B cell (primary cell): ENCODE measurements around the gene TMEM203. TPM values are rescaled to one million over a fixed set of nuclear protein-coding genes. Genes with fewer than 3 reads are reported as not detected.

Source experiments
- ATAC-seq: fragments of 200-7000 bp; cut with Tn5 transposase; one replicate; pipeline ENCODE4 v1.10.0; 2021; ENCODE audit warnings: low read depth, mild to moderate bottlenecking, moderate number of reproducible peaks, moderate library complexity
- CTCF ChIA-PET: fragments of 350-600 bp; sonication (Branson Sonifier 250); formaldehyde crosslinking; loops from one replicate; lab custom pipeline; 2021; ENCODE audit warnings: antibody characterized with exemption, inconsistent platforms; lab: Charles Lee
- POLR2A ChIA-PET: fragments of 350-600 bp; sonication (Branson Sonifier 250); formaldehyde crosslinking; loops from one replicate; lab custom pipeline; 2021; ENCODE audit warnings: antibody characterized with exemption; lab: Charles Lee
- DNase-seq: peaks from one replicate; pipeline ENCODE4 v3.0.0; 2013
- H2AFZ ChIP-seq: 2 replicates; pipeline ENCODE4 v1.6.1; 2012; ENCODE audit warnings: mild to moderate bottlenecking, low read depth, low read length; ENCODE audit not compliant: insufficient read depth, poor library complexity, severe bottlenecking
- H3K27ac ChIP-seq, 2 donors: 1 replicate in 1 of 2; 2 replicates in 1 of 2; pipeline ENCODE4 v1.5.1; 2012 to 2013; ENCODE audit warnings: low read length in 2 of 2, mild to moderate bottlenecking in 2 of 2, moderate library complexity in 1 of 2
- H3K27me3 ChIP-seq, 4 experiments: fragments of 200-600 bp in 1 of 4; sonication (generic) in 1 of 4; replicated peaks in 1 of 4; 1 replicate in 2 of 4; 2 replicates in 2 of 4; pipeline versions ENCODE4 v1.6.1 to v1.7.0; 2013 to 2016; ENCODE audit warnings: low read length in 3 of 4, mild to moderate bottlenecking in 2 of 4, mixed read lengths in 1 of 4, moderate library complexity in 1 of 4; ENCODE audit not compliant: insufficient read depth in 4 of 4, control insufficient read depth in 3 of 4; ENCODE audit errors: control extremely low read depth in 1 of 4
- H3K36me3 ChIP-seq, 2 experiments: replicated peaks in 1 of 2; 1 replicate in 1 of 2; 2 replicates in 1 of 2; pipeline versions ENCODE4 v1.6.1 to v1.7.1; 2013; ENCODE audit warnings: low read length in 1 of 2; ENCODE audit not compliant: insufficient read depth in 2 of 2, control insufficient read depth in 1 of 2; ENCODE audit errors: control extremely low read depth in 1 of 2, extremely low read depth in 1 of 2
- H3K4me1 ChIP-seq, 2 donors: fragments of 200-600 bp in 1 of 2; sonication (generic) in 1 of 2; 1 replicate in 1 of 2; 2 replicates in 1 of 2; pipeline versions ENCODE4 v1.5.1 to v1.6.1; 2013 to 2017; ENCODE audit warnings: low read length in 2 of 2; ENCODE audit not compliant: control insufficient read depth in 2 of 2, insufficient read depth in 2 of 2
- H3K4me2 ChIP-seq: replicated peaks from 2 replicates; pipeline ENCODE3; 2012; ENCODE audit warnings: mild to moderate bottlenecking, low read depth, low read length; ENCODE audit not compliant: poor library complexity, severe bottlenecking
- H3K4me3 ChIP-seq, 5 experiments: fragments of 200-600 bp in 1 of 5; sonication (generic) in 1 of 5; 1 replicate in 3 of 5; 2 replicates in 2 of 5; pipeline versions ENCODE4 v1.5.1 to v1.7.0; 2011 to 2016; ENCODE audit warnings: low read length in 4 of 5, mild to moderate bottlenecking in 4 of 5, low read depth in 2 of 5, control low read depth in 1 of 5, moderate library complexity in 1 of 5; ENCODE audit not compliant: insufficient read depth in 1 of 5; ENCODE audit errors: control extremely low read depth in 1 of 5, extremely low read depth in 1 of 5
- H3K79me2 ChIP-seq: fragments of 200-600 bp; sonication (generic); one replicate; pipeline ENCODE4 v1.6.0; 2016; ENCODE audit warnings: low read length; ENCODE audit not compliant: control insufficient read depth, insufficient read depth
- H3K9ac ChIP-seq: fragments of 200-600 bp; sonication (generic); 2 replicates; pipeline ENCODE4 v1.6.1; 2017; ENCODE audit warnings: mild to moderate bottlenecking, low read length, moderate library complexity
- H3K9me3 ChIP-seq, 3 donors: one replicate each; pipeline versions ENCODE4 v1.6.1 to v1.7.1; 2013; ENCODE audit warnings: low read length in 2 of 3; ENCODE audit not compliant: control insufficient read depth in 2 of 3, insufficient read depth in 1 of 3; ENCODE audit errors: control extremely low read depth in 1 of 3
- H4K20me1 ChIP-seq: 2 replicates; pipeline ENCODE4 v1.6.0; 2012; ENCODE audit warnings: mild to moderate bottlenecking, low read length; ENCODE audit not compliant: insufficient read depth, control insufficient read depth, poor library complexity, severe bottlenecking
- H3K27ac Mint-ChIP-seq: one replicate; pipeline ENCODE4 v1.8.0; 2021; ENCODE audit warnings: mixed read lengths
- H3K27me3 Mint-ChIP-seq: one replicate; pipeline ENCODE4 v1.8.0; 2021; ENCODE audit warnings: mixed read lengths
- H3K4me1 Mint-ChIP-seq: one replicate; pipeline ENCODE4 v1.8.0; 2021; ENCODE audit warnings: mixed read lengths
- H3K4me3 Mint-ChIP-seq: one replicate; pipeline ENCODE4 v1.8.0; 2021; ENCODE audit warnings: mixed read lengths
- H3K9me3 Mint-ChIP-seq: one replicate; pipeline ENCODE4 v1.8.0; 2022; ENCODE audit warnings: mixed read lengths; ENCODE audit not compliant: insufficient read depth
- CTCF ChIP-seq: fragments of 200-600 bp; IDR thresholded peaks from one replicate; pipeline ENCODE4 v1.8.0; 2022; ENCODE audit warnings: antibody characterized with exemption, mild to moderate bottlenecking
- EZH2 ChIP-seq: IDR thresholded peaks from 2 replicates; pipeline ENCODE4 v1.6.1; 2012; ENCODE audit warnings: borderline replicate concordance, low read depth, mild to moderate bottlenecking, moderate library complexity, low read length; ENCODE audit not compliant: insufficient read depth, poor library complexity, severe bottlenecking
- WGBS: methylation state at CpG from one replicate; pipeline ENCODE4 v1.1.5; 2013; ENCODE audit warnings: missing lambda C conversion rate; ENCODE audit not compliant: insufficient coverage; 5-methylcytosine and 5-hydroxymethylcytosine counted together
- intact Hi-C: fragments of 100-400 bp; cut with micrococcal nuclease; formaldehyde crosslinking; loops from one replicate; pipeline ENCODE4 v1.10.0; 2022
- polyA plus RNA-seq: library from polyadenylated mRNA; depleted of rRNA; stranded (reverse); fragments of >200 nt; gene quantifications from 2 replicates; pipeline ENCODE4 v1.2.3, GENCODE V29; 2012
- total RNA-seq, 2 donors: library from RNA; stranded (reverse); fragments of 120-200 nt in 1 of 2; gene quantifications; 1 replicate in 1 of 2; 2 replicates in 1 of 2; pipeline versions ENCODE4 v1.2.3 to v1.2.4, GENCODE V29; 2013 to 2022

TMEM203 gene
- total and polyA plus RNA-seq, 2 donors (not counting 1 experiment from before 2014, with no cell fraction given): 20.6 to 35.7 TPM

- peaks cover 0 to 6% (median 0%) of the 10 kb centered on the region in 4 experiments for H3K27me3 ChIP-seq
- CTCF ChIA-PET: interaction anchor here (1.5 kb wide), 1 partner anchor 11 kb away, joined by 7 read pairs; the partner anchor contains the start of genes ANAPC2 and SSNA1
- ATAC-seq: no peak
Observed at GRCh38 chr9:137199411-137200121, 5.9 kb downstream of the TMEM203 start.

More at GRCh38 chr9:137199411-137200121, 5.9 kb downstream of the TMEM203 start:
- Mint-ChIP-seq H3K4me3 (peak overlapping the region; percentile 77), H3K9me3 (no peaks in the 10 kb centered on the region), H3K27me3 (no peaks in the 10 kb centered on the region), H3K27ac (peak overlapping the region; percentile 80), H3K4me1 (peaks cover 25% of the 10 kb centered on the region)
- Histone ChIP-seq H3K4me2 (peak overlapping the region; percentile 96), H4K20me1 (peaks cover 44% of the 10 kb centered on the region), H3K27ac (no peak overlapping the region), H3K9ac (no peak overlapping the region), H3K4me1 (peaks cover 26 to 35% of the 10 kb centered on the region in 2 donors), H2AFZ (no peak overlapping the region), H3K36me3 (peaks cover 0 to 5% of the 10 kb centered on the region in 2 experiments), H3K79me2 (peaks cover 80% of the 10 kb centered on the region), H3K4me3 (peak overlapping the region in 3 of 5 experiments; percentile 18 to 33 (median 29)), H3K9me3 (no peaks in the 10 kb centered on the region)
- POLR2A ChIA-PET: interaction anchor here (0.6 to 2.0 kb wide), 2 partner anchors 11 to 75 kb away, joined by 3 to 18 read pairs; partner anchors contain the start of genes ANAPC2 and SSNA1
- peak; percentile 33 for DNase-seq
- TF ChIP-seq EZH2 (no peak), CTCF (no peak)
- WGBS: 37% methylated on average over 45 of the region's 51 CpGs
- intact Hi-C loops: loop anchor here (1.0 to 10.0 kb wide), 8 partner anchors 11 to 315 kb away; partner anchors contain the start of genes ANAPC2, NELFB, SAPCD2 and SSNA1
